ENCODE results near the gene CNTN6.

The CNTN6 gene

GRCh38 chr3:1394188-1394587 is 301.4 kb downstream of the CNTN6 start:
- Histone ChIP-seq H3K27ac (ENCODE audit: low read length) (no peak overlapping the region), H3K4me1 (ENCODE audit: control insufficient read depth, insufficient read depth, low read length) (no peaks in the 10 kb centered on the region), H3K9ac (ENCODE audit: low read length in 2 of 2) (no peak overlapping the region), H3K27me3 (ENCODE audit: control insufficient read depth in 1 of 2, insufficient read depth in 2 of 2, low read length in 2 of 2) (no peaks in the 10 kb centered on the region), H3K4me3 (ENCODE audit: low read length in 2 of 2) (no peak overlapping the region), H3K36me3 (ENCODE audit: control insufficient read depth in 2 of 2, insufficient read depth in 2 of 2, low read length in 2 of 2) (no peaks in the 10 kb centered on the region), H3K9me3 (ENCODE audit: control insufficient read depth in 2 of 2, low read length in 2 of 2) (no peaks in the 10 kb centered on the region)

DNA sequence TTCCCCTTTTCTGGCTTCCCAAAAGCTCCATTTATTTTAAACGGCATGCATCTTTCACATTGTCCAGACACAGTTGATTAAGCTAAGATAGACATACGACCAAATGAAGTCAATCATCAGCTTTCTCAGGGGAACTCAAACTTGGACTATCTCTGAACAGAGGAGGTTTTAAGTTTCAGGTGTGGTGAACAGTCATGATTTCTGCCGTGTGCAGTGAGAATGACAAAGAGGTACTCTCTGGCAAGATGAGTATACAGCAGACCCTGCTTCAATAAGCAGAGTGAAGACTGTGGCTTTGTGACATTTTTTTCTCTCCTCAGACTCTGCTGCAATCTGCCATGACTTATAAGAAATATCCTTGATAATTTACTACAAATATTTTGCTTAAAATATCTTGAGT is 307.7 kb downstream of the CNTN6 start:
- no peaks in the 10 kb centered on the region for H3K36me3 ChIP-seq (ENCODE audit: control insufficient read depth in 2 of 2, insufficient read depth in 2 of 2, low read length in 2 of 2)
- no peaks in the 10 kb centered on the region for H3K27me3 ChIP-seq (ENCODE audit: control insufficient read depth in 1 of 2, insufficient read depth in 2 of 2, low read length in 2 of 2)
- no peak overlapping the region for H3K9ac ChIP-seq (ENCODE audit: low read length in 2 of 2)
- H3K4me3 ChIP-seq (ENCODE audit: low read length in 2 of 2) = no peak overlapping the region
- no peaks in the 10 kb centered on the region for H3K9me3 ChIP-seq (ENCODE audit: control insufficient read depth in 2 of 2, low read length in 2 of 2)
- no peaks in the 10 kb centered on the region for H3K4me1 ChIP-seq (ENCODE audit: control insufficient read depth, insufficient read depth, low read length)
- no peak overlapping the region for H3K27ac ChIP-seq (ENCODE audit: low read length)

DNA sequence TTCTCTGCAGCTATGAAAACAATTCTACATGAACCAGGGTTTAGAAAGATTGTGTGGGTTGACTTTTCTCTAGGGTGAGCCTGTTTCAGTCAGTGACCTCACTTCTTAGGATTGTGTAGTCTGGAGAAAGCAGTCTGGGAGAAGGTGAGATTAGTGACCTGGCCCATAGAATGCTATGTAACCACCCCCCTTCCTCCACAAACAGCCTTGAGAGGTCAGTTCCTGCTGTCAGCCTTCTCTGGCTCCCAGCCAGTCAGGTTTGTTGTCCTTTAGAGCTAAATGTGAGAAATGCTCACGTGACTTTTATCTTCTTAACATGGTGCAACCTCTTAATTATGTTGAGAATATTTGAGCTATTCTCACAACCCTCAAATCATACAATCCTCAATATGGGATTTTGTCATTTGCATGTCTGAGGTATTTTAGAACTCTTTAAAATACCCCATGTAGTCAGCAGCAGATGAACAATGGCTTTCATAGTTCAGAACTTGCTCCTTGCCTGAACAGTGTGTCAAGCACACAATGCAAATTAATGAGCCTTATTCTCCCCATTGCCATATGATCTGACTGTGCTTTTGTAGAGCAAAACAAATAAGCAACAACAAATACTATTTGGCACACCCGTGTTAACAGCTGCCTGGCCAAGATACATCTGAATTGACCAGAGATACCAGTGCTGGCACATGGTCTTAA is 311.6 kb downstream of the CNTN6 start:
- no peak overlapping the region for H3K4me3 ChIP-seq (ENCODE audit: low read length in 2 of 2)
- H3K27me3 ChIP-seq (ENCODE audit: control insufficient read depth in 1 of 2, insufficient read depth in 2 of 2, low read length in 2 of 2) = no peaks in the 10 kb centered on the region
- H3K4me1 ChIP-seq (ENCODE audit: control insufficient read depth, insufficient read depth, low read length) = no peaks in the 10 kb centered on the region
- H3K27ac ChIP-seq (ENCODE audit: low read length) = no peak overlapping the region
- H3K9me3 ChIP-seq (ENCODE audit: control insufficient read depth in 2 of 2, low read length in 2 of 2) = no peaks in the 10 kb centered on the region
- H3K36me3 ChIP-seq (ENCODE audit: control insufficient read depth in 2 of 2, insufficient read depth in 2 of 2, low read length in 2 of 2) = no peaks in the 10 kb centered on the region
- H3K9ac ChIP-seq (ENCODE audit: low read length in 2 of 2) = no peak overlapping the region

GRCh38 chr3:1406250-1406649 is 313.4 kb downstream of the CNTN6 start:
- no peaks in the 10 kb centered on the region for H3K4me1 ChIP-seq (ENCODE audit: control insufficient read depth, insufficient read depth, low read length)
- H3K9ac ChIP-seq (ENCODE audit: low read length in 2 of 2) = no peak overlapping the region
- H3K36me3 ChIP-seq (ENCODE audit: control insufficient read depth in 2 of 2, insufficient read depth in 2 of 2, low read length in 2 of 2) = no peaks in the 10 kb centered on the region
- no peaks in the 10 kb centered on the region for H3K27me3 ChIP-seq (ENCODE audit: control insufficient read depth in 1 of 2, insufficient read depth in 2 of 2, low read length in 2 of 2)
- no peak overlapping the region for H3K4me3 ChIP-seq (ENCODE audit: low read length in 2 of 2)
- H3K9me3 ChIP-seq (ENCODE audit: control insufficient read depth in 2 of 2, low read length in 2 of 2) = no peaks in the 10 kb centered on the region
- no peak overlapping the region for H3K27ac ChIP-seq (ENCODE audit: low read length)

DNA sequence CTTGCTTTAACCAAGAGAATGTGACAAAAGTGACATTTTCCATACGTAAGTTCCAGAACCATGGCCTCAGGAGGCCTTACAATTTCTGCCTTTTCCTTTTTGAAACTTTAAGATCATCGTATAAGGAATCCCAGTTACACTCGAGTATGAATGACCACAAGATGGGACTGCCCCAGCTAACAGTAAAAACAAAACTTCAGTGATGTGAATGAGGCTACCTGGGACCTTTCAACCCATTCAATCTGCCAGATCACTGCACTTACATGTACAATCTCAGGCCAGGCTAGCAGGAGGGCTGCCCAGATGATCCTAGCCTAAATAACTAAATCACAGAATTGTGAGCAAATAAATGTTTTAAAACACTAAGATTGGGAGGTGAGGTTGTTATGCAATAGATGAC is 328.8 kb downstream of the CNTN6 start:
- H3K4me1 ChIP-seq (ENCODE audit: control insufficient read depth, insufficient read depth, low read length) = no peaks in the 10 kb centered on the region
- no peaks in the 10 kb centered on the region for H3K9me3 ChIP-seq (ENCODE audit: control insufficient read depth in 2 of 2, low read length in 2 of 2)
- no peaks in the 10 kb centered on the region for H3K36me3 ChIP-seq (ENCODE audit: control insufficient read depth in 2 of 2, insufficient read depth in 2 of 2, low read length in 2 of 2)
- no peak overlapping the region for H3K9ac ChIP-seq (ENCODE audit: low read length in 2 of 2)
- H3K27ac ChIP-seq (ENCODE audit: low read length) = no peak overlapping the region
- H3K4me3 ChIP-seq (ENCODE audit: low read length in 2 of 2) = no peak overlapping the region
- H3K27me3 ChIP-seq (ENCODE audit: control insufficient read depth in 1 of 2, insufficient read depth in 2 of 2, low read length in 2 of 2) = no peaks in the 10 kb centered on the region

DNA sequence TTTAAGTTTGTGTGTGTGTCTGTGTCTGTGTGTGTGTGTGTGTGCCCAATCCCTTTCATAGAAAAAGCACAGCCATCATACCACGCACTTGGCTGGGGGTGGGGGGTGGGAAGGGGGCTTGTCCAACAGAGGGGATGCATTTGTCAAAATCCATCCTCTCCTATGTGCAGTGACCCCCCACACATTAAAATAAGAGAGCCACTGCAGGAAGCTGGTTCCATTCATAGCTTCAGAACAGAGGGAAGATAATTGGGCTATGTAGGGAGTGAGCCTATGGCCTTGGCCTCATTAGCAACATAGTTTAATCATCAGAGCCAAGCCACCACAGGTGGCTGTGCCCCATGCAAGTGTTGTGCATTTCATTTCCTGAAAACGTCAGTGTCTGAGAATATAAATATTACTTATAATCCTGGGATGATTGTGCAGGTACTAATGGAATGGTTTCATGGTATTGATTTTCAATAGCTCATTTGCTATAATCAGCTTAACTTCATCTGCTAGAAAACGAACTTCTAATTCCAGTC is 330.8 kb downstream of the CNTN6 start:
- no peaks in the 10 kb centered on the region for H3K9me3 ChIP-seq (ENCODE audit: control insufficient read depth in 2 of 2, low read length in 2 of 2)
- no peak overlapping the region for H3K4me3 ChIP-seq (ENCODE audit: low read length in 2 of 2)
- no peak overlapping the region for H3K9ac ChIP-seq (ENCODE audit: low read length in 2 of 2)
- no peaks in the 10 kb centered on the region for H3K36me3 ChIP-seq (ENCODE audit: control insufficient read depth in 2 of 2, insufficient read depth in 2 of 2, low read length in 2 of 2)
- H3K27me3 ChIP-seq (ENCODE audit: control insufficient read depth in 1 of 2, insufficient read depth in 2 of 2, low read length in 2 of 2) = no peaks in the 10 kb centered on the region
- no peak overlapping the region for H3K27ac ChIP-seq (ENCODE audit: low read length)
- H3K4me1 ChIP-seq (ENCODE audit: control insufficient read depth, insufficient read depth, low read length) = no peaks in the 10 kb centered on the region

GRCh38 chr3:1439395-1439794 is 346.6 kb downstream of the CNTN6 start:
- Histone ChIP-seq H3K36me3 (ENCODE audit: control insufficient read depth in 2 of 2, insufficient read depth in 2 of 2, low read length in 2 of 2) (no peaks in the 10 kb centered on the region), H3K27ac (ENCODE audit: low read length) (no peak overlapping the region), H3K9me3 (ENCODE audit: control insufficient read depth in 2 of 2, low read length in 2 of 2) (no peaks in the 10 kb centered on the region), H3K27me3 (ENCODE audit: control insufficient read depth in 1 of 2, insufficient read depth in 2 of 2, low read length in 2 of 2) (no peaks in the 10 kb centered on the region), H3K4me1 (ENCODE audit: control insufficient read depth, insufficient read depth, low read length) (no peaks in the 10 kb centered on the region), H3K9ac (ENCODE audit: low read length in 2 of 2) (no peak overlapping the region), H3K4me3 (ENCODE audit: low read length in 2 of 2) (no peak overlapping the region)

GRCh38 chr3:1442271-1442670 is 349.4 kb downstream of the CNTN6 start:
- Histone ChIP-seq H3K9ac (ENCODE audit: low read length in 2 of 2) (no peak overlapping the region), H3K4me1 (ENCODE audit: control insufficient read depth, insufficient read depth, low read length) (no peaks in the 10 kb centered on the region), H3K9me3 (ENCODE audit: control insufficient read depth in 2 of 2, low read length in 2 of 2) (no peaks in the 10 kb centered on the region), H3K36me3 (ENCODE audit: control insufficient read depth in 2 of 2, insufficient read depth in 2 of 2, low read length in 2 of 2) (no peaks in the 10 kb centered on the region), H3K27ac (ENCODE audit: low read length) (no peak overlapping the region), H3K4me3 (ENCODE audit: low read length in 2 of 2) (no peak overlapping the region), H3K27me3 (ENCODE audit: control insufficient read depth in 1 of 2, insufficient read depth in 2 of 2, low read length in 2 of 2) (no peaks in the 10 kb centered on the region)

- Histone ChIP-seq H3K9me3 (ENCODE audit: control insufficient read depth in 2 of 2, low read length in 2 of 2) (no peaks in the 10 kb centered on the region), H3K4me1 (ENCODE audit: control insufficient read depth, insufficient read depth, low read length) (no peaks in the 10 kb centered on the region), H3K4me3 (ENCODE audit: low read length in 2 of 2) (no peak overlapping the region), H3K27me3 (ENCODE audit: control insufficient read depth in 1 of 2, insufficient read depth in 2 of 2, low read length in 2 of 2) (no peaks in the 10 kb centered on the region), H3K27ac (ENCODE audit: low read length) (no peak overlapping the region), H3K36me3 (ENCODE audit: control insufficient read depth in 2 of 2, insufficient read depth in 2 of 2, low read length in 2 of 2) (no peaks in the 10 kb centered on the region), H3K9ac (ENCODE audit: low read length in 2 of 2) (no peak overlapping the region)
Observed at GRCh38 chr3:1444195-1444594, 351.4 kb downstream of the CNTN6 start.

DNA sequence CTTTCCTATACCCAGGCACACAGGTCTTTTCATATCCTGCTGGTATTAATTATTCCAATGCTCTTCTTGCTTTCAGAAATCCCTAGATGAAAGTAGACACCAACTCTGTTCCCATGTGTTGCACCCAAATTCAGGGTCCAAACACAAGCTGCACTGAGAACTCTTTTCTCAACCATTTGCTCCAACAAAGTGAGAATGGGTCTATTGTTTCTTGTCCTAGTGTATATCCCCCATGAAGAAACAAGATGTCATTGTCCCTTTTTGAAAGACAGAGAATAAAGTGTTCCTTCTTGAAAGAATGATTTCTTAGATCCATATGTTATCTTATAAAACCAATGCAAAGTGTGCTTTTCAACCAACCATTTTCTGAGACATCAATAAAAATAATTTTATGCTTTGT is 353.7 kb downstream of the CNTN6 start:
- Histone ChIP-seq H3K4me3 (ENCODE audit: low read length in 2 of 2) (no peak overlapping the region), H3K36me3 (ENCODE audit: control insufficient read depth in 2 of 2, insufficient read depth in 2 of 2, low read length in 2 of 2) (no peaks in the 10 kb centered on the region), H3K4me1 (ENCODE audit: control insufficient read depth, insufficient read depth, low read length) (no peaks in the 10 kb centered on the region), H3K27ac (ENCODE audit: low read length) (no peak overlapping the region), H3K9ac (ENCODE audit: low read length in 2 of 2) (no peak overlapping the region), H3K9me3 (ENCODE audit: control insufficient read depth in 2 of 2, low read length in 2 of 2) (no peaks in the 10 kb centered on the region), H3K27me3 (ENCODE audit: control insufficient read depth in 1 of 2, insufficient read depth in 2 of 2, low read length in 2 of 2) (no peaks in the 10 kb centered on the region)

GRCh38 chr3:1447452-1447851 is 354.6 kb downstream of the CNTN6 start:
- no peaks in the 10 kb centered on the region for H3K27me3 ChIP-seq (ENCODE audit: control insufficient read depth in 1 of 2, insufficient read depth in 2 of 2, low read length in 2 of 2)
- H3K4me3 ChIP-seq (ENCODE audit: low read length in 2 of 2) = no peak overlapping the region
- H3K36me3 ChIP-seq (ENCODE audit: control insufficient read depth in 2 of 2, insufficient read depth in 2 of 2, low read length in 2 of 2) = no peaks in the 10 kb centered on the region
- H3K27ac ChIP-seq (ENCODE audit: low read length) = no peak overlapping the region
- H3K9me3 ChIP-seq (ENCODE audit: control insufficient read depth in 2 of 2, low read length in 2 of 2) = no peaks in the 10 kb centered on the region
- H3K4me1 ChIP-seq (ENCODE audit: control insufficient read depth, insufficient read depth, low read length) = no peaks in the 10 kb centered on the region
- H3K9ac ChIP-seq (ENCODE audit: low read length in 2 of 2) = no peak overlapping the region

All from stomach smooth muscle (tissue), 2 donors.